Choroid plexus epithelial cell (primary cell): ENCODE data around the gene ROR2.

Source experiments
- DNase-seq: peaks from one replicate; pipeline ENCODE4 v3.0.0-alpha.2; 2010; ENCODE audit warnings: low read depth
- H3K4me3 ChIP-seq: 2 replicates; pipeline ENCODE4 v1.5.1; 2011; ENCODE audit warnings: low read depth, mild to moderate bottlenecking, control low read depth, low read length, moderate library complexity
- TF ChIP-seq, protein P1 (sequence below): conservative IDR thresholded peaks from 2 replicates; pipeline ENCODE4 v1.5.1; 2011; ENCODE audit warnings: low read depth, mild to moderate bottlenecking, control low read depth, inconsistent platforms, low read length, moderate library complexity

The ROR2 gene

DNA sequence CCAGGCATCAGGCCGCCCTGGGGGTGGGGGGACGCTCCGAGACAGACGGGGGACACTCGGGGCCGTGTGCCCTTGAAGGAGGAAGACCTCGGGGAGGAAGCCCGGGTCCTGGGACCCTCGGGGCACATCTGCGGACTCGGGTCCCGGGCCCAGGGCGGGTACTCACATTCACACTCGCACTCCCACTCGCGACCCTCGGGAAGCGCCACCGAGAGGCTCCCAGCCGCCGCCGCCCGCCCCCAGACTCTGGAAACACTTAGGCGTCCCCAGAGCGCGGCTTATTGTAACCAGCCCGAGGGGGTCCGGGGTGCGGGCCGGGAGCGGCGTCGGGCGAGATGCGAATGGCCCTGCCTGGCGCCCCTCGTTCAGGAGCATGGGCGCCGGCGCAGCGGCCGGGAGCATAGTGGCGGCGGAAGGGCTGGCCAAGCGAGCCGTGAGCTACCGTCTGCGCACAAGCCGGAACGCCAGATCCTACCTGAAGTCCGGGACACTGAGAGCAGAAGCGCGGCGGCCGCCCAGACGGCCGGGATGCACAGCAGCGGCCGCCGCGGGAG, 559 bp downstream of the ROR2 start:
- H3K4me3 ChIP-seq, result peak overlapping the region; percentile 71
- peak; percentile 44 for DNase-seq
- TF ChIP-seq, protein P1, sequence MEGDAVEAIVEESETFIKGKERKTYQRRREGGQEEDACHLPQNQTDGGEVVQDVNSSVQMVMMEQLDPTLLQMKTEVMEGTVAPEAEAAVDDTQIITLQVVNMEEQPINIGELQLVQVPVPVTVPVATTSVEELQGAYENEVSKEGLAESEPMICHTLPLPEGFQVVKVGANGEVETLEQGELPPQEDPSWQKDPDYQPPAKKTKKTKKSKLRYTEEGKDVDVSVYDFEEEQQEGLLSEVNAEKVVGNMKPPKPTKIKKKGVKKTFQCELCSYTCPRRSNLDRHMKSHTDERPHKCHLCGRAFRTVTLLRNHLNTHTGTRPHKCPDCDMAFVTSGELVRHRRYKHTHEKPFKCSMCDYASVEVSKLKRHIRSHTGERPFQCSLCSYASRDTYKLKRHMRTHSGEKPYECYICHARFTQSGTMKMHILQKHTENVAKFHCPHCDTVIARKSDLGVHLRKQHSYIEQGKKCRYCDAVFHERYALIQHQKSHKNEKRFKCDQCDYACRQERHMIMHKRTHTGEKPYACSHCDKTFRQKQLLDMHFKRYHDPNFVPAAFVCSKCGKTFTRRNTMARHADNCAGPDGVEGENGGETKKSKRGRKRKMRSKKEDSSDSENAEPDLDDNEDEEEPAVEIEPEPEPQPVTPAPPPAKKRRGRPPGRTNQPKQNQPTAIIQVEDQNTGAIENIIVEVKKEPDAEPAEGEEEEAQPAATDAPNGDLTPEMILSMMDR, result peak; percentile 1

DNA sequence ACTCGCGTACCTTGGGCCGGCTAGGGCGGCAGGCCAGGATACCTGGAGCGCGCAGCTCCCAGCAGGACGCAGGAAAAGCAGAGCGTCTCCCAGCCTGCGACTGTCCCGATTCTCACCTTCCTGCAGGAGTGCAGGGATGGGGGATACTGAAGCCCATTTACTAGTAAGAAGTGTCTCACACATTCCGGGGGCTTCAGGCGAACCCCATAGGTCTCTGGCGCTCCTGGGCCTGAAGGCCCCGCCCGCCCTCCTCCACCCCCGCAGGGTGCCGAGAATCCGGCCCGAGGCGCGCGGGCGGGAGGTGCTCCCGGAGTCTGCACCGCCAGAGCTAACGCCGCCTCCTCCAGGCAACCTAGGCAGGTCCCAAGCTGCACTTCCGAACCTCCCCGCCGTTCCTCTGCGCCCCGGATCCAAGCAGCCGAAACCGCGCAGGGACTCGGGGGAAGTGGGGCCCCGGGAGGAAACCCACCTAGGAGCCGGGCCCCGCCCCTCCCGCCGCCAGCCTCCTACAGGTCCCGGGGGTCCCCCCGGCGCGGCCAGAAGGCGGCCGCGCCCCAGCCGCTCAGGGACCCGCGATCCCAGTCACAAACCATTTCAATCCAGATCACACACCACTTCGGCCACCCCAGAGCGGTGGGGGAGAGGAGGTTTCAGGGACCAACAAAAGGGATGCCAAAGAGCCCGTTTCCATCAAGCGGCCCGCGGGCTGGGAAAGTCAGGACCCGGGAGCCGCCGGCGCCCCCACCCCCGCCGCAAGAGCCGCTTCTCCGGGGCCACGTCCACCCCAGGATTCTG, 1.2 kb downstream of the ROR2 start:
- TF ChIP-seq, protein P1, result peak; percentile 34
- peak overlapping the region; percentile 71 for H3K4me3 ChIP-seq
- peak; percentile 78 for DNase-seq

DNA sequence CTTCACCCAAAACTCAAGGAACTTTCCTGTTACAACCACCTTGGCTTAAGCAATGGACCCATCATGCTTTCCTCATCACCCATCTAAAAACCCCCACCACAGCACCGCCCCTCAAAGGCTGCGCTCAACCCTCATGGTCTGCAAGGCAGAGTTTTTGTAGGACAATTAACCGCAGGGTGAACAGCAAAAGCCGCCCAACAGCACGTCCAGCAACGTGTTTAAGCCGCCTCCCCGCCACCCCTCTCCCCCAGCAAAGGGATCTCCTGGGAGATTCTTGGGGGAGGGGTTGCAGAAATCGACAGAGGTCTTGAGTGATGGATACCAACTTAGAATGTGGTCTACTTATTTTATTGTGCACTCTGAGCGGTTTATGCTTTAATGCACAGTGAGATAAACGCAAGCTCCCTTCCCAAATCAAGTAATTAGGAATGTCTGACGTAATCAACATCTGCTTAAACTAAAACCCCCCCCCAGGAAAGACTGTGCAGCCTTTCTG, 1.9 kb downstream of the ROR2 start:
- DNase-seq, result peak; percentile 78
- peak overlapping the region; percentile 71 for H3K4me3 ChIP-seq
- TF ChIP-seq, protein P1, result no peak

DNA sequence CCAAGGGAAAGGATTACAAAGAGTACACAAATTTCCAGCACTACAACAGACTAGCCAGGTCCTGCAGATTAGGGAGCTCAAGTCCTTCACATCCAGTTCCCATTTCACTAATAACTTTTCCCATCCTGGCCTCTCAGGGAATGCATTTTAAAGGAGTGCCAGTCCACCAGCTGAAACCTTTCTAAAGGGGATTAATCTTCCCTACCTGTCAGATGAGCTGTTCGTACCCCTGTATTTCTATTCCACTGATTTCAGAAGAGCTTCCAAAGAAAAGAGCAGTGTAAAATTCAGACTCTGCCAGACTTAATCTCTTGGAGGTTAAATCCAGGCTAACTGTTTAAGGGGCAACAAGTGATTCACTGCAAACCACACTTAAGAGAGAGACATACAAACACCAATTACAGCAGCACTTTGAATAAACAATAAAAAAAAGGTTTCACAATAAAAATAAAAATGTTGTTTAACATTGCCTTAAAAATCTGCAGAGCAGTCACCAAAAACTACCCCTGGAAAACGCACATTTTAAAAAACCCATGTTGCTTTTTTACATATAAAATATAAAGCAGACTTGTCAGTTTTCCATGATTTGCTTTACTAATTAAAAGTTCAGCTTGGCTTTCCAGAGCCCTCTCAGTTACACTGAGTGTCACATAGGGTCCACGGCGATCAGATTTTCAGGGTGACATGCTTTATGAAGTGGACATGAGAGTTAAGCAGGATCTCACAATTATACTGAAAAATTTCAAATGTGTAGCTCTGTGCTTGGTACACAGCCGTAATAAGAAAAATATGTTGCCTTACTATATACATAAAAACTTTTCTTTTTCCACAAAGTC, 3.2 kb downstream of the ROR2 start:
- TF ChIP-seq, protein P1, result no peak
- DNase-seq, result peak; percentile 28
- peak overlapping the region; percentile 71 for H3K4me3 ChIP-seq

DNA sequence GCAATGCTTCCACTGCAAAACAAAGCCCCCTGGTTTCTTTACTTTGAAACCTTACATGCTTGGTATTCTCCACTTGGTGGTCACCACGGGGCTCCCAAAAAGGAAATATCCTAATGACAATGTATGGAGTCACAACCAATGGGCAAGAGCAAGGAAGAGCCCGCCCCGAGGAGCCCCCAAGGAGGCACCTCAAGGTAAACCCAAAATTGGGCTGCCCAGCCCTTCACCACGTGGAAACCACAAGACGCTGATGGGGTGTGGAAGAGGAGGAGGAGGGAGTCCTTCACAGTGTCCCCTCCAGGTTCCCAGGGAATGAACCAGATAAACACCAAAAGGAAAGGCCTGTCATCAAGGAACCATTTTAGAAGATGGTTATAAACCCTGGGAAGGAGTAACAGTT, 3.8 kb downstream of the ROR2 start:
- peak overlapping the region; percentile 14 for H3K4me3 ChIP-seq
- no peak for DNase-seq
- TF ChIP-seq, protein P1, result no peak

DNA sequence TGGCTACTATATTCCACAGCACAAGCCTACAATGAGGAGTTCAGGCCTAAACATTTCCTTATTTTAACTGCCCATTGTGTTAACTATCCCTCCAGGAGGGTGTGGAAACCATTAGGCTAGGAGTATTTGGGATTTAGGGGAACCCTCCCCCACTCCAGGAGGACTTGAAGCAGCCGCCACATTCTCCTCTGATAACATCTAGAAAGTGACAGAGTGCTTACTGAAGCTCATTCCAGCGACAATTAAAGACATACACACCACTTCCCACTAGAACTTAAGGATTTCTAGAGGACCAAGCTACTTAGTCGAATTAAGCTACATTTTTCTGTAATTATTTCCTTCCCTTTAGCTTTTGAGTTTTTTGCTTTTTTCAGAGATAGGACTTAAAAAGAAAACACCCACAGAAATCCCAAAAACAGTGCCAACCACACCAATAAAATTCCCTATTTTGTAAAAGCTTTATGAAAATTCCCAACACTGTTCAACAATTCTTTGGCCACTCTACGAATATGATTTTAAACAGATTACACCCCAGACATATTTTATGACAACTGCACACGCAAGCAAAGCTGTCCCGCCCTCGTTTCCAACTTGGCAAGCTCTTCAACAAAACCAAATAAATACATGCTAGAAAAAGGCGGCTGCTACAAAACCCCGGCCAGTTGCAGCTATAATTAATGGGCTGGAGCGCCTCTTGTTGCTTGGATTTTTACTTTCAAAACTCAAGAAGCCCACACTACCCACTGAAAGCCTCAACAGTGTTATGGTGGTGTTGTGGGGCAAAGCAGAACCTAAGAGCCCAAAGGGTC, 4.5 kb downstream of the ROR2 start:
- TF ChIP-seq, protein P1, result no peak
- peak; percentile 83 for DNase-seq
- peak overlapping the region; percentile 9 for H3K4me3 ChIP-seq
